Vagina (tissue), 2 donors: Measurements from ENCODE around the gene OVOL2. TPM values are rescaled to one million over a fixed set of nuclear protein-coding genes. Genes with fewer than 3 reads are reported as not detected.
A peak's percentile ranks its signal among the peaks of the same experiment; 100 is the strongest.
"Not testable (repeated sequence)": the region's sequence is repeated elsewhere in the genome, so short reads cannot be mapped to it uniquely, and the experiment has no call there.

Source experiments
- DNase-seq, 2 donors: peaks; one replicate each; pipeline ENCODE4 v3.0.0-alpha.2; 2017; ENCODE audit errors: extremely low spot score in 2 of 2
- H3K27ac ChIP-seq: fragments of 200-600 bp; sonication (generic); one replicate; pipeline ENCODE4 v1.5.1; 2019
- H3K27me3 ChIP-seq: fragments of 200-600 bp; sonication (generic); one replicate; pipeline ENCODE4 v1.5.1; 2019
- H3K36me3 ChIP-seq, 2 donors: fragments of 200-600 bp; sonication (generic); one replicate each; pipeline ENCODE4 v1.5.1; 2017 to 2019
- H3K4me1 ChIP-seq: fragments of 200-600 bp; sonication (generic); one replicate; pipeline ENCODE4 v1.5.1; 2019
- H3K4me3 ChIP-seq, 2 donors: fragments of 200-600 bp; sonication (generic); 1 replicate in 1 of 2; 2 replicates in 1 of 2; pipeline ENCODE4 v1.5.1; 2016 to 2019
- H3K9me3 ChIP-seq: fragments of 200-600 bp; sonication (generic); one replicate; pipeline ENCODE4 v1.5.1; 2019
- CTCF ChIP-seq, 3 experiments: fragments of 450-650 bp in 2 of 3; fragments of 200-600 bp in 1 of 3; sonication (generic) in 1 of 3; IDR thresholded peaks; one replicate each; pipeline ENCODE4 v1.5.1; 2017 to 2019; ENCODE audit warnings: antibody characterized with exemption in 3 of 3, mild to moderate bottlenecking in 2 of 3, moderate library complexity in 2 of 3
- POLR2A ChIP-seq, 2 donors: fragments of 450-650 bp; IDR thresholded peaks; one replicate each; pipeline ENCODE4 v1.6.1; 2017; ENCODE audit warnings: antibody characterized with exemption in 2 of 2, mild to moderate bottlenecking in 2 of 2, moderate library complexity in 2 of 2
- POLR2AphosphoS5 ChIP-seq, 2 donors: sonication (generic); formaldehyde crosslinking; IDR thresholded peaks; one replicate each; pipeline ENCODE4 v1.9.0; 2017; ENCODE audit warnings: antibody characterized with exemption in 2 of 2, mild to moderate bottlenecking in 2 of 2, low read depth in 1 of 2; ENCODE audit not compliant: insufficient read depth in 1 of 2
- intact Hi-C: fragments of 100-400 bp; cut with DNase I; formaldehyde crosslinking; loops from one replicate; pipeline ENCODE4 v1.15.1; 2023
- total RNA-seq: library from RNA; depleted of rRNA; stranded (reverse); fragments of >200 nt; gene quantifications from one replicate; pipeline ENCODE4 v1.2.3, GENCODE V29; 2016

The OVOL2 gene
- total RNA-seq: 9.3 TPM

DNA sequence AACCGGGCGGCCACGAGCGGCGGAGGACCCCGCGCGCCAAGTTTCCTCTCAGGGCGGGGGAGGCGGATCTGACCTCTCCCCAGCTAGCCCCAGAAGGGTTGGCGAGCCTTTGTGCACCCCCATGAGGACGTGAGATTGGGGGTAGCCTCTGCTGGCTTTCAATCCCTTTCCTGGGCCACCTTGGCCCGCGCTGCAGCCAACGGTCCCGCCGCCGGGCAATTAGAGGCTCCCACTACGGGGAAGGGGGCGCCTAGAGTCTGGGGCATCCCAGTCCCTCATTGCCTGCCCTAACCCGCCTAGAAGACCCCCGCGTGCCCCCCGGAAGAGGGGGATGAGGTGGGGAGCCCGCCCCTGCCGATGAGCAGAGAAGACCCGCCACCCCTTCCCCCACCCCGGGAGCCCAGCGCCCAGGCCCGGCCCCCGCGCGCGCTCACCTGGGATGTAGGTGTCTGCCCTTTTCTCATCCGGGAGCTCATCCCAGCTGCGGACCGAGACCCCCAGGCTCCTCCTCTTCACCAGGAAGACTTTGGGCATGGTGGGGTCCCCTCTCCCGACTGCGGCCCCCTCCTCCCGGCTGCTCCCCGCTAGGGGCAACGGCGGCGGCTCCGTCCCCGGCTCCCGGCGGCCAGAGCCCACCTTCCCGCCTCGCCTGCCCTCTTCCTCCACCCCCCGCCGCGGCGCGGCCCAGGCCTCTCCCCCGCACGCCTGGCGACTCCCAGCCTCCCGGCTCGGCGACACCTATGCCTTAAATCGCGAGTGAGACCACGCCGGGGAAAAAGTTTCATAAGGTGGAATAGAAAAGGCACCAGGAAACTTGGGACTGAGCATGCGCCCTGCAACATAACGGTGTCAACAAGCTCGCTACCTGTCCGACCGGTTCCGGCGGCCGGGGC lies at the start of gene OVOL2:
OVOL2 (minus strand) TSS at position 816 of the 893 bp plus-strand sequence; CDS start at position 534, 282 bp downstream.
- H3K4me1 ChIP-seq: peaks cover 39% of the 10 kb centered on the region

GRCh38 chr20:18103497-18103896 lies 45.8 kb upstream of the OVOL2 start:
- no peak for DNase-seq
- H3K4me3 ChIP-seq: no peak overlapping the region
- H3K36me3 ChIP-seq: no peaks in the 10 kb centered on the region

More for the DNA sequence above, at the start of gene OVOL2:
- intact Hi-C loops: no loop called here
- peaks cover 7% of the 10 kb centered on the region for H3K27me3 ChIP-seq
- H3K36me3 ChIP-seq: no peaks in the 10 kb centered on the region
- TF ChIP-seq POLR2A (IDR thresholded peaks at IDR 0.05): no peak
- peak in 1 of 2 donors; percentile 39 for TF ChIP-seq POLR2AphosphoS5 (IDR thresholded peaks at IDR 0.05; ENCODE audit: insufficient read depth in 1 of 2, low read depth in 1 of 2)
- no peak for DNase-seq
- peak within 1 kb of the TSS; percentile 50 for H3K4me3 ChIP-seq
- no peaks in the 10 kb centered on the region for H3K9me3 ChIP-seq
- peak within 1 kb of the TSS; percentile 44 for H3K27ac ChIP-seq

DNA sequence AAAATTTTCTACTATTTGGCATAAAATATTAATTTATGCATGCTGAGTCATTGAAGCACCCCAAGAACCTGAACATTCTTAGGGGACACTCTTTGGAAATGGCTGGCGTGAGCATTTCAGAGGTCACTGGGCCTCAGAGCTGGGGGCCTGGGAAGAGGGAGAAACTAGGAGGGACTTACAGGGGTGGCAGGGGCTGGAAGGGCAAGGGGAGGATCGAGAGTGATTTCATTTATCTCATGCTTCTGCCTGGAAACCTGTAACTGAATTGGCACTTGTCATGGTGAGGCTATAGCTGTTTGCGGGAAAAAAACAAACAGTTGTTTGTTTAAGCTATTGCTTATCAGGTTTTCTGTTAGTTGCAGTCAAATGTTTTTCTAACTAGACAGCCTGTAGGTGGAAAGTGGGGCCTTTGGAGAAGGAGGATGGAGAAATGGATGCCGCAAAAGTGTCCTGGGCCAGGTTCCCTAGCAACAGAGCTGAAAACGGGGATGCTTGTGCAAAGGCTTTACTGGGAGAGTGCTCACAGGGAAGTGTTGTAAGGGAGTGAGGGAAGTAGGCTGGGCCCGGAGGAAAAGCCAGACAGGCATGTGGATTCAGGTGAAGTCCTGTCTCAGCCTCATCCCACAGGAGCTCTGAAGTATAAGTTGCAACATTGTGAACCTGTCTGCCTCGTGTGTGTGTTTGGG lies 43.6 kb upstream of the OVOL2 start:
- H3K36me3 ChIP-seq: no peaks in the 10 kb centered on the region
- TF ChIP-seq POLR2A (IDR thresholded peaks at IDR 0.05) (no peak), POLR2AphosphoS5 (IDR thresholded peaks at IDR 0.05; ENCODE audit: insufficient read depth in 1 of 2, low read depth in 1 of 2) (no peak), CTCF (IDR thresholded peaks at IDR 0.05) (no peak)
- no peaks in the 10 kb centered on the region for H3K4me1 ChIP-seq
- H3K27me3 ChIP-seq: no peaks in the 10 kb centered on the region
- no peak for DNase-seq
- H3K9me3 ChIP-seq: no peaks in the 10 kb centered on the region
- H3K4me3 ChIP-seq: no peak overlapping the region
- no peak overlapping the region for H3K27ac ChIP-seq
- intact Hi-C loops: no loop called here

More at GRCh38 chr20:18103497-18103896, 45.8 kb upstream of the OVOL2 start:
- Histone ChIP-seq H3K27me3 (no peaks in the 10 kb centered on the region), H3K9me3 (no peaks in the 10 kb centered on the region), H3K27ac (no peak overlapping the region), H3K4me1 (no peaks in the 10 kb centered on the region)
- TF ChIP-seq POLR2A (IDR thresholded peaks at IDR 0.05) (no peak), CTCF (IDR thresholded peaks at IDR 0.05) (no peak), POLR2AphosphoS5 (IDR thresholded peaks at IDR 0.05; ENCODE audit: insufficient read depth in 1 of 2, low read depth in 1 of 2) (no peak)
- intact Hi-C loops: no loop called here

DNA sequence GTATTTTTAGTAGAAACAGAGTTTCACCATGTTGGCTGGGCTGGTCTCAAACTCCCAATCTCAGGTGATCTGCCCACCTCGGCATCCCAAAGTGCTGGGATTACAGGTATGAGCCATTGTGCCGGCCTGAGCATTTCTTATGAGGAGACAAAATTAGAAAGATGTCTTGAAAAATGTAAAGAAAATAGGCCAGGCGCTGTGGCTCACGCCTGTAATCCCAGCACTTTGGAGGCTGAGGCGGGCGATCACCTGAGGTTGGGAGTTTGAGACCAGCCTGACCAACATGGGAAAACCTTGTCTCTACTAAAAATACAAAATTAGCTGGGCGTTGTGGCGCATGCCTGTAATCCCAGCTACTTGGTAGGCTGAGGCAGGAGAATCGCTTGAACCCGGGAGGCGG lies 42.9 kb upstream of the OVOL2 start:
- H3K36me3 ChIP-seq, H3K9me3 ChIP-seq, H3K27me3 ChIP-seq, H3K4me1 ChIP-seq, intact Hi-C loops, H3K27ac ChIP-seq, H3K4me3 ChIP-seq: not testable (repeated sequence)
- peak in 1 of 2 donors; percentile 37 for DNase-seq

GRCh38 chr20:18094191-18094590 lies 36.5 kb upstream of the OVOL2 start:
- no peak for DNase-seq
- intact Hi-C loops: no loop called here
- H3K4me1 ChIP-seq: no peaks in the 10 kb centered on the region
- no peaks in the 10 kb centered on the region for H3K36me3 ChIP-seq
- H3K27ac ChIP-seq: no peak overlapping the region
- TF ChIP-seq POLR2AphosphoS5 (IDR thresholded peaks at IDR 0.05; ENCODE audit: insufficient read depth in 1 of 2, low read depth in 1 of 2): no peak
- TF ChIP-seq POLR2A (IDR thresholded peaks at IDR 0.05): no peak
- no peak for TF ChIP-seq CTCF (IDR thresholded peaks at IDR 0.05)
- H3K4me3 ChIP-seq: no peak overlapping the region
- H3K9me3 ChIP-seq: no peaks in the 10 kb centered on the region
- H3K27me3 ChIP-seq: no peaks in the 10 kb centered on the region
